ENCODE data around the gene ARMC9. TPM values are rescaled to one million over a fixed set of nuclear protein-coding genes. Genes with fewer than 3 reads are reported as not detected.
"Not testable (repeated sequence)": the region's sequence is repeated elsewhere in the genome, so short reads cannot be mapped to it uniquely, and the experiment has no call there.

Gene ARMC9
- total RNA-seq, 2 experiments from 2014 or later, result 2.3 to 2.5 TPM

GRCh38 chr2:231399853-231400680, 201.6 kb downstream of the ARMC9 start:
- DNase-seq, result no peak
- Mint-ChIP-seq H3K27me3 (peaks cover 8% of the 10 kb centered on the region), H3K4me3 (no peak overlapping the region), H3K36me3 (ENCODE audit: low read depth) (no peaks in the 10 kb centered on the region), H3K27ac (no peak overlapping the region), H3K4me1 (peaks cover 9% of the 10 kb centered on the region), H3K9me3 (ENCODE audit: low read depth) (no peaks in the 10 kb centered on the region)
- POLR2A ChIA-PET, result no interaction called here
- CTCF ChIA-PET, result interaction anchor here (0.6 to 1.4 kb wide), 5 partner anchors 13 to 296 kb away, joined by 3 read pairs; no protein-coding TSS in a partner anchor
- no peak for ATAC-seq
- intact Hi-C loops (cut with DNase I, micrococcal nuclease), result no loop called here

- H3K9me3 Mint-ChIP-seq (ENCODE audit: low read depth); ATAC-seq; intact Hi-C loops (cut with DNase I, micrococcal nuclease); H3K36me3 Mint-ChIP-seq (ENCODE audit: low read depth); H3K4me3 Mint-ChIP-seq; DNase-seq; H3K27ac Mint-ChIP-seq; H3K27me3 Mint-ChIP-seq; POLR2A ChIA-PET: not testable (repeated sequence)
- CTCF ChIA-PET, result interaction anchor here (0.6 to 1.4 kb wide), 3 partner anchors 12 to 297 kb away, joined by 3 read pairs; no protein-coding TSS in a partner anchor
- H3K4me1 Mint-ChIP-seq, result peaks cover 12% of the 10 kb centered on the region
Measured at GRCh38 chr2:231400681-231401080, 202.2 kb downstream of the ARMC9 start.

- peaks cover 16% of the 10 kb centered on the region for H3K4me1 Mint-ChIP-seq
- DNase-seq; H3K27ac Mint-ChIP-seq; POLR2A ChIA-PET; H3K9me3 Mint-ChIP-seq (ENCODE audit: low read depth); H3K4me3 Mint-ChIP-seq; ATAC-seq; H3K36me3 Mint-ChIP-seq (ENCODE audit: low read depth); intact Hi-C loops (cut with DNase I, micrococcal nuclease); H3K27me3 Mint-ChIP-seq: not testable (repeated sequence)
- CTCF ChIA-PET, result interaction anchor here (0.6 to 1.4 kb wide), 3 partner anchors 12 to 297 kb away, joined by 3 read pairs; no protein-coding TSS in a partner anchor
Measured at GRCh38 chr2:231401101-231401500, 202.7 kb downstream of the ARMC9 start.

DNA sequence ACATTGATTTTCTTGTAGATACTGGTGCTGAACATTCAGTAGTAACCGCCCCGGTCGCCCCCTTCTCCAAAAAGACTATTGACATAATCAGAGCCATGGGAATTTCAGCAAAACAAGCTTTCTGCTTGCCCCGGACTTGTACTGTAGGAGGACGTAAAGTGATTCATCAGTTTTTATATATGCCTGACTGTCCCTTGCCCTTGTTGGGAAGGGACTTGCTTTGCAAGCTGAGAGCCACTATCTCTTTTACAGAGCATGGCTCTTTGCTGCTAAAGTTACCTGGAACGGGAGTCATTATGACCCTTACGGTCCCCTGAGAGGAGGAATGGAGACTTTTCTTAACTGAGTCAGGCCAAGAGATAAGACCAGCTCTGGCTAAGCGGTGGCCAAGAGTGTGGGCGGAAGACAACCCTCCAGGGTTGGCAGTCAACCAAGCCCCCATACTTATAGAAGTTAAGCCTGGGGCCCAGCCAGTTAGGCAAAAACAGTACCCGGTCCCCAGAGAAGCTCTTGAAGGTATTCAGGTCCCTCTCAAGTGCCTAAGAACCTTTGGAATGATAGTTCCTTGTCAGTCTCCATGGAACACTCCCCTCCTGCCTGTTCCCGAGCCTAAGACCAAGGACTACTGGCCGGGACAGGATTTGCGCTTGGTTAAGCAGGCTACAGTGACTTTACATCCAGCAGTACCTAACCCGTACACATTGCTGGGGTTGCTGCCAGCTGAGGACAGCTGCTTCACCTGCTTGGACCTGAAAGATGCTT, 205.2 kb downstream of the ARMC9 start:
- intact Hi-C loops (cut with DNase I, micrococcal nuclease), result loop anchor here in 1 of 2 experiments (2.0 kb wide), 1 partner anchor 107 kb away; no protein-coding TSS in a partner anchor
- CTCF ChIA-PET, result interaction anchor here (0.6 to 1.9 kb wide), 2 partner anchors 29 to 177 kb away, joined by 3 to 8 read pairs; no protein-coding TSS in a partner anchor
- peaks cover 14% of the 10 kb centered on the region for H3K4me1 Mint-ChIP-seq
- H3K27ac Mint-ChIP-seq; H3K27me3 Mint-ChIP-seq; DNase-seq; H3K9me3 Mint-ChIP-seq (ENCODE audit: low read depth); POLR2A ChIA-PET; H3K36me3 Mint-ChIP-seq (ENCODE audit: low read depth); ATAC-seq; H3K4me3 Mint-ChIP-seq: not testable (repeated sequence)

GRCh38 chr2:231404183-231404578, 205.8 kb downstream of the ARMC9 start:
- intact Hi-C loops (cut with DNase I, micrococcal nuclease), result loop anchor here in 1 of 2 experiments (2.0 kb wide), 1 partner anchor 107 kb away; no protein-coding TSS in a partner anchor
- H3K27ac Mint-ChIP-seq; ATAC-seq; H3K27me3 Mint-ChIP-seq; H3K36me3 Mint-ChIP-seq (ENCODE audit: low read depth); H3K9me3 Mint-ChIP-seq (ENCODE audit: low read depth); POLR2A ChIA-PET; DNase-seq; H3K4me3 Mint-ChIP-seq: not testable (repeated sequence)
- CTCF ChIA-PET, result interaction anchor here (0.6 to 1.9 kb wide), 3 partner anchors 10 to 177 kb away, joined by 3 to 8 read pairs (median 4); no protein-coding TSS in a partner anchor
- H3K4me1 Mint-ChIP-seq, result peaks cover 14% of the 10 kb centered on the region

DNA sequence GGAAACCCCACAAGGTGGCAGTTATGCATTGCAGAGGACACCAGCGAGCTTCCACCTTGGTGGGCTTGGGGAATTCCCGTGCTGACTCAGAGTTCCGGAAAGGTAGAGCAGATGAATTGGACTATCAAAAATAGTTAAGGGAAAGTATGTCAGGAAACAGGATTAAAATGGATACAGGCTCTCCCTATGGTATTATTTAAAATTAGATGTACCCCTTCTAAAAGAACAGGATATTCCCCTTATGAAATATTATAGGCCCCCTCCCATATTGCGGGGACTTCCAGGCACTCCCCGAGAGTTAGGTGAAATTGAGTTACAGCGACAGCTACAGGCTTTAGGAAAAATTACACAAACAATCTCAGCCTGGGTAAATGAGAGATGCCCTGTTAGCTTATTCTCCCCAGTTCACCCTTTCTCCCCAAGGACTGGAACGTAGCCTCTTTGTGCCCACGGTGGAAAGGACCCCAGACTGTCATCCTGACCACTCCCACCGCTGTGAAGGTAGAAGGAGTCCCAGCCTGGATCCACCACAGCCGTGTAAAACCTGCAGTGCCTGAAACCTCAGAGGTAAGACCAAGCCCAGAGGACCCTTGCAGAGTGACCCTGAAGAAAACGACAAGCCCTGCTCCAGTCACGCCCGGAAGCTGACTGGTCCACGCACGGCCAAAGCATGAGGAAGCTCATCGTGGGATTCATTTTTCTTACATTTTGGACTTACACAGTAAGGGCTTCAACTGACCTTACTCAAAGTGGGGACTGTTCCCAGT, 207.4 kb downstream of the ARMC9 start:
- H3K36me3 Mint-ChIP-seq (ENCODE audit: low read depth); POLR2A ChIA-PET; H3K27ac Mint-ChIP-seq; ATAC-seq; H3K27me3 Mint-ChIP-seq; H3K9me3 Mint-ChIP-seq (ENCODE audit: low read depth); H3K4me3 Mint-ChIP-seq: not testable (repeated sequence)
- intact Hi-C loops (cut with DNase I, micrococcal nuclease), result loop anchor here in 1 of 2 experiments (1.0 to 2.0 kb wide), 2 partner anchors 109 to 178 kb away; no protein-coding TSS in a partner anchor
- H3K4me1 Mint-ChIP-seq, result peaks cover 14% of the 10 kb centered on the region
- peak; percentile 52 for DNase-seq
- CTCF ChIA-PET, result interaction anchor here (0.6 to 3.3 kb wide), 13 partner anchors 9 to 418 kb away, joined by 3 to 15 read pairs (median 3); no protein-coding TSS in a partner anchor

- CTCF ChIA-PET, result interaction anchor here (0.7 to 3.3 kb wide), 9 partner anchors 9 to 304 kb away, joined by 3 to 15 read pairs (median 3); no protein-coding TSS in a partner anchor
Measured at GRCh38 chr2:231407686-231408085, 209.3 kb downstream of the ARMC9 start.

DNA sequence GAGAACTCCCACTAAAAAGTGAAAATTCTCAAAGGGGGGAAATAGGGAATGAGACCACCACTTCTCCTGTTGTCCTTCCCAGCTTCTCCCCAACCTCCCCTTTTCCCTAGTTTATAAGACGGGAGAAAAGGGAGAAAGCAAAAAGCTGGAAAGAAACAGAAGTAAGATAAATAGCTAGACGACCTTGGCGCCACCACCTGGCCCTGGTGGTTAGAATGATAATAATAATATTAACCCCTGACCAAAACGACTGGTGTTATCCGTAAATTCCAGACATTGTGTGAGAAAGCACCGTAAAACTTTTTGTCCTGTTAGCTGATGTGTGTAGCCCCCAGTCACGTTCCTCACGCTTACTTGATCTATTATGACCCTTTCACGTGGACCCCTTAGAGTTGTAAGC, 209.9 kb downstream of the ARMC9 start:
- Mint-ChIP-seq H3K27me3 (peaks cover 16% of the 10 kb centered on the region), H3K4me1 (peaks cover 20% of the 10 kb centered on the region)
- H3K4me3 Mint-ChIP-seq; POLR2A ChIA-PET; H3K9me3 Mint-ChIP-seq (ENCODE audit: low read depth); H3K27ac Mint-ChIP-seq; ATAC-seq; H3K36me3 Mint-ChIP-seq (ENCODE audit: low read depth); DNase-seq; intact Hi-C loops (cut with DNase I, micrococcal nuclease): not testable (repeated sequence)
- CTCF ChIA-PET, result interaction anchor here (0.7 to 3.3 kb wide), 6 partner anchors 8 to 304 kb away, joined by 3 to 15 read pairs (median 3); no protein-coding TSS in a partner anchor

More at GRCh38 chr2:231407686-231408085, 209.3 kb downstream of the ARMC9 start:
- POLR2A ChIA-PET; H3K36me3 Mint-ChIP-seq (ENCODE audit: low read depth); H3K4me3 Mint-ChIP-seq; ATAC-seq; H3K27ac Mint-ChIP-seq; H3K9me3 Mint-ChIP-seq (ENCODE audit: low read depth); DNase-seq; intact Hi-C loops (cut with DNase I, micrococcal nuclease): not testable (repeated sequence)
- H3K27me3 Mint-ChIP-seq, result peaks cover 14% of the 10 kb centered on the region
- H3K4me1 Mint-ChIP-seq, result peaks cover 20% of the 10 kb centered on the region

DNA sequence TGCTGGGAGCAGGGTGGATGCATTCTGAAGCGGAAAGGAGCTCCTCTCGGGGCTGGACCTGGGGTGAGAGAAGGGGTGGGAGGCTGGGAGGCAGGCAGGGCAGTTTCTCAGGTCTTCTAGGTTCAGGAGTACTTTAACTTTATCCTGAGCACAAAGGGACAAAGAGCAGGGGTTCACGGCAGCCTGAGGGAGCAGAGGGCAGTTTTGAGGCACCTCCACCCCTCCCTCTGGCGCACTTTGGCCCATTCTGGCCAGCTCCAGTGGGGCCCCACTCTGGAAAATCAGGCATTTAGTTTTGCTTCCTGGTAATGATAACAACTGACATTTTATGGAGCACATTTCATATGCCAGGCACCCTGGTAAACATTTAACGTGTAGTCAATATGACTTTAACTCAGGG, 211.3 kb downstream of the ARMC9 start:
- ATAC-seq (no peak), DNase-seq (no peak)
- H3K36me3 Mint-ChIP-seq (ENCODE audit: low read depth), result peaks cover 5% of the 10 kb centered on the region
- ChIA-PET CTCF (interaction anchor here (0.6 to 1.9 kb wide), 6 partner anchors 11 to 308 kb away, joined by 3 to 4 read pairs (median 4); no protein-coding TSS in a partner anchor), POLR2A (no interaction called here)
- peaks cover 20% of the 10 kb centered on the region for H3K4me1 Mint-ChIP-seq
- intact Hi-C loops (cut with DNase I, micrococcal nuclease), result loop anchor here (1.0 to 10.0 kb wide), 3 partner anchors 43 to 565 kb away; no protein-coding TSS in a partner anchor
- no peak overlapping the region for H3K27ac Mint-ChIP-seq
- H3K4me3 Mint-ChIP-seq, result no peak overlapping the region
- H3K9me3 Mint-ChIP-seq (ENCODE audit: low read depth), result peaks cover 6% of the 10 kb centered on the region
- peaks cover 22% of the 10 kb centered on the region for H3K27me3 Mint-ChIP-seq

GRCh38 chr2:231410293-231411004, 212.0 kb downstream of the ARMC9 start:
- intact Hi-C loops (cut with DNase I, micrococcal nuclease), result loop anchor here (1.0 to 10.0 kb wide), 3 partner anchors 42 to 566 kb away; no protein-coding TSS in a partner anchor

More at GRCh38 chr2:231410293-231411004, 212.0 kb downstream of the ARMC9 start:
- H3K36me3 Mint-ChIP-seq (ENCODE audit: low read depth), result peaks cover 5% of the 10 kb centered on the region
- ATAC-seq (no peak), DNase-seq (peak; percentile 49)
- peaks cover 27% of the 10 kb centered on the region for H3K27me3 Mint-ChIP-seq
- ChIA-PET POLR2A (interaction anchor here (0.6 kb wide), 1 partner anchor 41 kb away, joined by 3 read pairs; no protein-coding TSS in a partner anchor), CTCF (interaction anchor here (0.6 to 3.3 kb wide), 14 partner anchors 12 to 308 kb away, joined by 3 to 16 read pairs (median 4); no protein-coding TSS in a partner anchor)
- H3K4me1 Mint-ChIP-seq, result peaks cover 19% of the 10 kb centered on the region
- no peak overlapping the region for H3K4me3 Mint-ChIP-seq
- peaks cover 6% of the 10 kb centered on the region for H3K9me3 Mint-ChIP-seq (ENCODE audit: low read depth)
- no peak overlapping the region for H3K27ac Mint-ChIP-seq

All from activated CD4-positive, alpha-beta T cell treated with anti-CD3 and anti-CD28 coated beads for 36 hours (primary cell).